ENCODE data around the gene NEURL1.

- no peak for TF ChIP-seq EP300 (IDR thresholded peaks at IDR 0.05)
- no peak for TF ChIP-seq CTCF (IDR thresholded peaks at IDR 0.05)
- no peak for TF ChIP-seq POLR2A (IDR thresholded peaks at IDR 0.05)
These were observed 27.9 kb upstream of the NEURL1 start for GRCh38 chr10:103465411-103466179.

Data from tibial nerve (tissue), 4 donors.